Measurements from ENCODE around the gene IL36B.

- no peak for TF ChIP-seq CTCF (optimal IDR thresholded peaks at IDR 0.05 in 1 of 3, IDR thresholded peaks at IDR 0.05 in 1 of 3, conservative IDR thresholded peaks at IDR 0.05 in 1 of 3; ENCODE audit: extremely low read depth in 1 of 3, insufficient read depth in 2 of 3, low read length in 3 of 3)
- TF ChIP-seq EZH2 (IDR thresholded peaks at IDR 0.05; ENCODE audit: low read length): no peak
Observed at GRCh38 chr2:113038291-113038690, 14.4 kb downstream of the IL36B start.
